Neural cell (in vitro differentiated cells): ENCODE data around the gene FAF1.

Experiments
- CTCF ChIP-seq: fragments of 450-650 bp; IDR thresholded peaks from 2 replicates; pipeline ENCODE4 v1.5.1; 2014; ENCODE audit warnings: antibody characterized with exemption, mild to moderate bottlenecking, moderate library complexity; ENCODE audit not compliant: poor library complexity, severe bottlenecking
- EP300 ChIP-seq: fragments of 450-650 bp; conservative IDR thresholded peaks from 2 replicates; pipeline ENCODE4 v1.6.1; 2014; ENCODE audit warnings: antibody characterized with exemption, mild to moderate bottlenecking, moderate library complexity; ENCODE audit not compliant: poor library complexity, severe bottlenecking

GRCh38 chr1:50393522-50394120, 566.4 kb downstream of the FAF1 start:
- TF ChIP-seq EP300 (no peak), CTCF (no peak)
